Activated CD4-positive, CD25-positive, alpha-beta regulatory T cell (primary cell): ENCODE results near the gene TWIST2.

Experiments
- DNase-seq, 4 experiments: peaks; one replicate each; lab custom pipeline; 2025; lab: John Stamatoyannopoulos, UW

TWIST2 gene

GRCh38 chr2:238890131-238890530, 42.2 kb downstream of the TWIST2 start:
- DNase-seq: no peak

GRCh38 chr2:238890618-238891456, 43.0 kb downstream of the TWIST2 start:
- no peak for DNase-seq

GRCh38 chr2:238891457-238892203, 43.7 kb downstream of the TWIST2 start:
- DNase-seq: no peak

GRCh38 chr2:238892204-238892500, 44.3 kb downstream of the TWIST2 start:
- DNase-seq: no peak

- no peak for DNase-seq
Measured at GRCh38 chr2:238892796-238893195, 44.9 kb downstream of the TWIST2 start.

GRCh38 chr2:238893349-238894000, 45.6 kb downstream of the TWIST2 start:
- no peak for DNase-seq

- no peak for DNase-seq
Measured at GRCh38 chr2:238894226-238894949, 46.5 kb downstream of the TWIST2 start.

GRCh38 chr2:238894950-238895298, 47.0 kb downstream of the TWIST2 start:
- no peak for DNase-seq

- DNase-seq: no peak
Measured at GRCh38 chr2:238895361-238895882, 47.5 kb downstream of the TWIST2 start.

- DNase-seq: no peak
Measured at GRCh38 chr2:238895891-238896600, 48.2 kb downstream of the TWIST2 start.

- DNase-seq: no peak
Measured at GRCh38 chr2:238896641-238897040, 48.8 kb downstream of the TWIST2 start.

- DNase-seq: no peak
Measured at GRCh38 chr2:238897122-238897880, 49.4 kb downstream of the TWIST2 start.

- DNase-seq: no peak
Measured at GRCh38 chr2:238897911-238898311, 50.0 kb downstream of the TWIST2 start.

GRCh38 chr2:238898534-238899281, 50.8 kb downstream of the TWIST2 start:
- no peak for DNase-seq

- DNase-seq: no peak
Measured at GRCh38 chr2:238899386-238899785, 51.5 kb downstream of the TWIST2 start.

GRCh38 chr2:238900511-238900910, 52.6 kb downstream of the TWIST2 start:
- DNase-seq: no peak

- no peak for DNase-seq
Measured at GRCh38 chr2:238901461-238902057, 53.7 kb downstream of the TWIST2 start.

- no peak for DNase-seq
Measured at GRCh38 chr2:238902285-238902684, 54.4 kb downstream of the TWIST2 start.

GRCh38 chr2:238903141-238903540, 55.3 kb downstream of the TWIST2 start:
- DNase-seq: no peak

- no peak for DNase-seq
Measured at GRCh38 chr2:238904177-238904576, 56.3 kb downstream of the TWIST2 start.
